ENCODE results near the gene FAM78B. TPM values are rescaled to one million over a fixed set of nuclear protein-coding genes. Genes with fewer than 3 reads are reported as not detected.

FAM78B gene
- polyA plus RNA-seq, 3 donors = not detected

DNA sequence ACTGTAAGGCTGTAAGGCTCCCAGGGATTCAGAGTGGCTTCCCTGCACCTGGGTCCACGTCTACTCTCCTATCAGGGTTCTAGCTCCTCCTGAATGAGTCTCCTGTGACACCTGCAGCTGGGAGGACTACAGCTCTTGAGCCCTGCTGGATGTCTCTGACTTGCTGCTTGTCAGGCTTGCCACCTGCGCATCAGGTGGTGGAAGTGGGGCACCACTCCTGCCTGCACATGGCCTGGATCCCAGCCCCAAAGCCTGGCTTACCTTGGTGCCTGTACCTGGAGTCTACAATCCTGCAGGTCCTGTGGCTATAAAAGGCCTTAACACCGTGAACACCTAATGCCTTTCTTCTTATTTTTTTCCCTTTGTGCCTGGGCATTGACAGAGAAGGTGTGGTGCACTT lies 82.2 kb downstream of the FAM78B start:
- TF ChIP-seq CTCF (IDR thresholded peaks at IDR 0.05) = no peak
- peaks cover 3% of the 10 kb centered on the region for H3K4me1 Mint-ChIP-seq
- no peaks in the 10 kb centered on the region for H4K20me1 ChIP-seq (ENCODE audit: insufficient read depth, low read length)

GRCh38 chr1:166083887-166084286 lies 82.9 kb downstream of the FAM78B start:
- Mint-ChIP-seq H3K27me3 (ENCODE audit: low read depth in 3 of 3) (peaks cover 0 to 5% (median 3%) of the 10 kb centered on the region in 3 donors), H3K4me3 (no peak overlapping the region), H3K36me3 (no peaks in the 10 kb centered on the region), H3K27ac (peak overlapping the region in 1 of 7 donors; percentile 61), H3K9me3 (peaks cover 0 to 6% (median 3%) of the 10 kb centered on the region in 7 donors), H3K4me1 (peaks cover 3% of the 10 kb centered on the region)
- no peaks in the 10 kb centered on the region for H3K4me1 ChIP-seq (ENCODE audit: control insufficient read depth in 1 of 2, insufficient read depth in 2 of 2, low read length in 2 of 2)
- TF ChIP-seq CTCF (IDR thresholded peaks at IDR 0.05) = no peak
- H3K4me2 ChIP-seq (replicated peaks; ENCODE audit: extremely low read depth, low read length, poor library complexity, severe bottlenecking) = no peak overlapping the region
- H3K27me3 ChIP-seq (ENCODE audit: control insufficient read depth in 2 of 2, insufficient read depth in 2 of 2, low read length in 2 of 2) = no peaks in the 10 kb centered on the region
- no peaks in the 10 kb centered on the region for H3K79me2 ChIP-seq (ENCODE audit: insufficient read depth, low read length)
- H3K9me3 ChIP-seq (replicated peaks in 1 of 2; ENCODE audit: control insufficient read depth in 1 of 2, insufficient read depth in 1 of 2, low read length in 2 of 2) = no peaks in the 10 kb centered on the region
- no peaks in the 10 kb centered on the region for H4K20me1 ChIP-seq (ENCODE audit: insufficient read depth, low read length)
- no peak overlapping the region for H3K9ac ChIP-seq (ENCODE audit: insufficient read depth, low read length, poor library complexity, severe bottlenecking)
- no peak overlapping the region for H2AFZ ChIP-seq (ENCODE audit: insufficient read depth, low read depth, low read length, poor library complexity, severe bottlenecking)
- H3K4me3 ChIP-seq (replicated peaks in 1 of 3; ENCODE audit: low read depth in 2 of 3, low read length in 3 of 3) = no peak overlapping the region
- no peak overlapping the region for H3K27ac ChIP-seq (ENCODE audit: low read depth in 1 of 2, low read length in 2 of 2)
- WGBS (ENCODE audit: insufficient coverage) = no CpG with 5 or more reads among the region's 2 CpGs
- intact Hi-C loops (cut with micrococcal nuclease) = no loop called here
- H3K36me3 ChIP-seq (replicated peaks in 1 of 2; ENCODE audit: control insufficient read depth in 1 of 2, insufficient read depth in 2 of 2, low read length in 2 of 2) = no peaks in the 10 kb centered on the region
- no peak for DNase-seq

More for the DNA sequence above, 82.2 kb downstream of the FAM78B start:
- Histone ChIP-seq H3K79me2 (ENCODE audit: insufficient read depth, low read length) (no peaks in the 10 kb centered on the region), H3K9ac (ENCODE audit: insufficient read depth, low read length, poor library complexity, severe bottlenecking) (no peak overlapping the region), H3K4me1 (ENCODE audit: control insufficient read depth in 1 of 2, insufficient read depth in 2 of 2, low read length in 2 of 2) (no peaks in the 10 kb centered on the region), H3K4me2 (replicated peaks; ENCODE audit: extremely low read depth, low read length, poor library complexity, severe bottlenecking) (no peak overlapping the region), H2AFZ (ENCODE audit: insufficient read depth, low read depth, low read length, poor library complexity, severe bottlenecking) (no peak overlapping the region), H3K9me3 (replicated peaks in 1 of 2; ENCODE audit: control insufficient read depth in 1 of 2, insufficient read depth in 1 of 2, low read length in 2 of 2) (no peaks in the 10 kb centered on the region), H3K36me3 (replicated peaks in 1 of 2; ENCODE audit: control insufficient read depth in 1 of 2, insufficient read depth in 2 of 2, low read length in 2 of 2) (no peaks in the 10 kb centered on the region), H3K27ac (ENCODE audit: low read depth in 1 of 2, low read length in 2 of 2) (no peak overlapping the region), H3K27me3 (ENCODE audit: control insufficient read depth in 2 of 2, insufficient read depth in 2 of 2, low read length in 2 of 2) (no peaks in the 10 kb centered on the region), H3K4me3 (replicated peaks in 1 of 3; ENCODE audit: low read depth in 2 of 3, low read length in 3 of 3) (no peak overlapping the region)
- no peaks in the 10 kb centered on the region for H3K36me3 Mint-ChIP-seq
- no peak overlapping the region for H3K27ac Mint-ChIP-seq
- WGBS (ENCODE audit: insufficient coverage) = 94% methylated on average over 2 of the region's 3 CpGs
- peaks cover 0 to 6% (median 3%) of the 10 kb centered on the region in 7 donors for H3K9me3 Mint-ChIP-seq
- intact Hi-C loops (cut with micrococcal nuclease) = no loop called here
- H3K27me3 Mint-ChIP-seq (ENCODE audit: low read depth in 3 of 3) = peaks cover 2 to 5% (median 3%) of the 10 kb centered on the region in 3 donors
- H3K4me3 Mint-ChIP-seq = no peak overlapping the region
- DNase-seq = no peak
